Jurkat, Clone E6-1 (cell line): ENCODE data around the gene ZNF280B.
"Not testable (repeated sequence)": the region's sequence is repeated elsewhere in the genome, so short reads cannot be mapped to it uniquely, and the experiment has no call there.

Source experiments
- DNase-seq: peaks from one replicate; pipeline ENCODE4 v3.0.0-alpha.2; 2011; ENCODE audit warnings: low read depth, low spot score
- H3K4me3 ChIP-seq: 2 replicates; pipeline ENCODE4 v1.5.1; 2011; ENCODE audit warnings: mild to moderate bottlenecking, low read length, control low read depth, moderate library complexity

Gene ZNF280B

GRCh38 chr22:22450343-22450839 lies 58.2 kb downstream of the ZNF280B start:
- H3K4me3 ChIP-seq, result no peak overlapping the region
- DNase-seq, result no peak

- DNase-seq, result no peak
- no peak overlapping the region for H3K4me3 ChIP-seq
Measured at GRCh38 chr22:22449819-22450218, 58.7 kb downstream of the ZNF280B start.

- no peak overlapping the region for H3K4me3 ChIP-seq
- no peak for DNase-seq
Measured at GRCh38 chr22:22446517-22446916, 62.0 kb downstream of the ZNF280B start.

GRCh38 chr22:22444007-22444589 lies 64.4 kb downstream of the ZNF280B start:
- H3K4me3 ChIP-seq, DNase-seq: not testable (repeated sequence)

- no peak for DNase-seq
Measured at GRCh38 chr22:22442928-22443709, 65.4 kb downstream of the ZNF280B start.

GRCh38 chr22:22441626-22442025 lies 66.9 kb downstream of the ZNF280B start:
- DNase-seq, H3K4me3 ChIP-seq: not testable (repeated sequence)

More at GRCh38 chr22:22442928-22443709, 65.4 kb downstream of the ZNF280B start:
- H3K4me3 ChIP-seq, result no peak overlapping the region

GRCh38 chr22:22440188-22440587 lies 68.4 kb downstream of the ZNF280B start:
- no peak for DNase-seq
- H3K4me3 ChIP-seq, result no peak overlapping the region
